Measurements from ENCODE around the gene SHLD1. TPM values are rescaled to one million over a fixed set of nuclear protein-coding genes. Genes with fewer than 3 reads are reported as not detected.

The SHLD1 gene
- total RNA-seq, 1 experiment from 2014 or later = 8.2 TPM

DNA sequence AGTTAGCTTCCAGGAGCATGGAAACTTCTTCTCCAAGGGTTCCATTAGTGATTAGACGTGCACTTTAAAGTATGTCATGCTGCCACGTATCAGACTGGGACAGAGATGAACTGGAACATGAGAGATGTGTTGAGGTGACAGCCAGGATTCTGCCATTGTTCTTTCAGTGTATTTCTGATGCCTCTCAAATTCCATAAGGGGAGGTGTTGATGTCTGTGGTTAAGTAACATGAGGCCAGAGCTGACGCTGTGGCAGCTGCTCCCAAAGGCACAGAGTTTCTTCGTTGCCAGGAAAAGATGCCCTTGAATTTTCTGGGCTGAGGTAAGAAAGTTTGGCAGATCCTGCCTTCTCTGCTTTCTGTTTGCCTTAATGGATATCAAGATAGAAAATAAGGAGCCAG is 136.6 kb downstream of the SHLD1 start:
- Histone ChIP-seq H3K27ac (no peak overlapping the region), H3K9me3 (replicated peaks) (no peaks in the 10 kb centered on the region)
- peak; percentile 36 to 72 for DNase-seq

GRCh38 chr20:5887386-5887785 is 137.2 kb downstream of the SHLD1 start:
- DNase-seq = peak in 1 of 2 experiments; percentile 35
- Histone ChIP-seq H3K27ac (no peak overlapping the region), H3K27me3 (peaks cover 22% of the 10 kb centered on the region)

More for the DNA sequence above, 136.6 kb downstream of the SHLD1 start:
- Histone ChIP-seq H3K27me3 (peaks cover 26% of the 10 kb centered on the region), H3K36me3 (no peaks in the 10 kb centered on the region), H3K4me1 (peaks cover 21% of the 10 kb centered on the region), H3K4me3 (no peak overlapping the region)

GRCh38 chr20:5888041-5888440 is 137.8 kb downstream of the SHLD1 start:
- Histone ChIP-seq H3K9me3 (replicated peaks) (no peaks in the 10 kb centered on the region), H3K4me1 (peaks cover 21% of the 10 kb centered on the region), H3K4me3 (no peak overlapping the region), H3K36me3 (no peaks in the 10 kb centered on the region), H3K27me3 (peaks cover 20% of the 10 kb centered on the region; the same call in 1 of the 2 replicates), H3K27ac (no peak overlapping the region)
- DNase-seq = no peak

More at GRCh38 chr20:5887386-5887785, 137.2 kb downstream of the SHLD1 start:
- Histone ChIP-seq H3K4me1 (peaks cover 21% of the 10 kb centered on the region), H3K9me3 (replicated peaks) (no peaks in the 10 kb centered on the region), H3K4me3 (no peak overlapping the region), H3K36me3 (no peaks in the 10 kb centered on the region)

DNA sequence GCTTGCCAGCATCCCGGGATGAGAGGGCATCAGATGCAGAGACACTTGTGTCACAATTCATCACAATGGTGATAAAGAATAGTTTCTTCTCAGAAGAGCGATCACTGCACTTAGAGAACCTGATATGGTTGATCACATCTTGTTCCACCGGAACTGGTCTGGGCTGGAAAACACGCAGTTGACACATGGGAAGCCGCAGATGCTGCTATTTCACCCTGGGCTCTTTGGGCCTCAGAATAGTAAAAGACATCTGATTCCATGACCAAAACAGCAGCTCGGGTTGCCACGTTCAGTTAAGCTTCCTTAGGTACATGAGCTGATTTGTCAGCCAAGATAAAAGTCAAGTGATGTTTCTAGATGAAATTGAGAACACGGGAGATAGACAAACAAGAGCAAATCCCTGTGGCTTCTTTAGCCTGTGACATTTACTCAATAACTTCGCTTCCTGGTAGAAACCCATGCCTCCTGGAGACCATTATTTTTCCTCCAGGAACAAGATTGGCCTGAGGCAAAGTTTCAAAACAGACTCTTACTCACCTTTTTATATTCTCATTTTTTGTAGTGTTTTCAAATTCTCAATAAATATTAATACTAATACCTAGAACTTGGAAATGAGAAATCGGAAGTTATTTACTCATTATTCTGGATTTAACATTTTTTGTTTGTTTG is 140.7 kb downstream of the SHLD1 start:
- Histone ChIP-seq H3K9me3 (replicated peaks) (no peaks in the 10 kb centered on the region), H3K4me1 (peaks cover 21% of the 10 kb centered on the region), H3K4me3 (no peak overlapping the region), H3K36me3 (no peaks in the 10 kb centered on the region), H3K27ac (no peak overlapping the region), H3K27me3 (0 out of 2 replicates have a peak, but pooled peaks cover 9% of the 10 kb centered on the region)
- peak in 1 of 2 experiments; percentile 15 for DNase-seq

GRCh38 chr20:5893052-5893451 is 142.9 kb downstream of the SHLD1 start:
- Histone ChIP-seq H3K4me1 (peaks cover 3% of the 10 kb centered on the region; the same call in 1 of the 2 replicates), H3K27ac (no peak overlapping the region), H3K27me3 (0 out of 2 replicates have a peak, but pooled peaks cover 9% of the 10 kb centered on the region), H3K9me3 (replicated peaks) (no peaks in the 10 kb centered on the region), H3K36me3 (no peaks in the 10 kb centered on the region), H3K4me3 (no peak overlapping the region)
- no peak for DNase-seq

DNA sequence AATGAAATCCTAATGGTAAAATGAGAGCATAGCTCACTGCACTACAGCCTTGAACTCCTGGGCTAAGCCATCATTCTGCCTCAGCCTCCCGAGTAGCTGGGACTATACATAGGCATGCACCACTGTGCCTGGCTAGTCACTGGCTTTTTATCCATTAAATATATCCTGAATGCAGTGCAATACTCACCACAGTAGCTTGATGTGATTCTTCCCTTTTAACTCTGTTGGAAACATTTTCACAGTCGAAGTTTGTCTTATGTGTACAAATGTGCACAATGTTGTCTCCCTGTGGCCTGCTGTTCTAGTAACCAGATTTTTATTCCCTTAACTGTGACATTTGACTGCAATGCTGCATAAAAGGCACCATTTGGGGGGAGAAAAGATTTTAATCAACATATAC is 143.4 kb downstream of the SHLD1 start:
- Histone ChIP-seq H3K27ac (no peak overlapping the region), H3K9me3 (replicated peaks) (no peaks in the 10 kb centered on the region), H3K4me1 (no peaks in the 10 kb centered on the region), H3K4me3 (no peak overlapping the region), H3K36me3 (no peaks in the 10 kb centered on the region), H3K27me3 (0 out of 2 replicates have a peak, but pooled peaks cover 3% of the 10 kb centered on the region)
- DNase-seq = no peak

GRCh38 chr20:5895626-5896025 is 145.4 kb downstream of the SHLD1 start:
- no peak for DNase-seq
- no peaks in the 10 kb centered on the region for H3K36me3 ChIP-seq
- no peaks in the 10 kb centered on the region for H3K9me3 ChIP-seq (replicated peaks)
- no peaks in the 10 kb centered on the region for H3K4me1 ChIP-seq
- peaks cover 3% of the 10 kb centered on the region; the same call in 1 of the 2 replicates for H3K27me3 ChIP-seq
- no peak overlapping the region for H3K4me3 ChIP-seq
- no peak overlapping the region for H3K27ac ChIP-seq

- Histone ChIP-seq H3K36me3 (no peaks in the 10 kb centered on the region), H3K4me3 (no peak overlapping the region), H3K4me1 (no peaks in the 10 kb centered on the region), H3K9me3 (replicated peaks) (no peaks in the 10 kb centered on the region), H3K27ac (no peak overlapping the region), H3K27me3 (no peaks in the 10 kb centered on the region; the same call in 1 of the 2 replicates)
- no peak for DNase-seq
Measured at GRCh38 chr20:5899444-5899843, 149.2 kb downstream of the SHLD1 start.

DNA sequence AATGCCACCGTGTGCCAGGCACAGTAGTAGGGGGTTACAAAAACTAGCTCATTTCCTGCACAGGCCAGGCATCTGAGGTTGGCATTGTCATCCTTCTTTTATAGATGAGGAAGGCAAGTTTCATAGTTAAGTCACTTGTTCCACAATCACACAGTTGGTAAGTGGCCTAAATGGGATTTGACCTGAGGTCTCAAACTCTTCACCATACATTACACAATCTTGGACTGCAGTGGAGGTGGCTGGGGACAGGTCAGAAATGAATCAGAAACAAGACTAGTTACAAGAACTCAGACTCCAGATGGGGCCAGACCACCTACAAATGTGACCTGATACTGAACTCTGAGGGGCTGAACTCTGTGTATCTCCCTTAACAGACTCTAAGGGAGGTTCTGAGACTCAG is 150.7 kb downstream of the SHLD1 start:
- no peaks in the 10 kb centered on the region for H3K4me1 ChIP-seq
- no peaks in the 10 kb centered on the region for H3K9me3 ChIP-seq (replicated peaks)
- H3K27me3 ChIP-seq = no peaks in the 10 kb centered on the region; the same call in 1 of the 2 replicates
- H3K27ac ChIP-seq = no peak overlapping the region
- no peak overlapping the region for H3K4me3 ChIP-seq
- no peaks in the 10 kb centered on the region for H3K36me3 ChIP-seq
- no peak for DNase-seq

DNA sequence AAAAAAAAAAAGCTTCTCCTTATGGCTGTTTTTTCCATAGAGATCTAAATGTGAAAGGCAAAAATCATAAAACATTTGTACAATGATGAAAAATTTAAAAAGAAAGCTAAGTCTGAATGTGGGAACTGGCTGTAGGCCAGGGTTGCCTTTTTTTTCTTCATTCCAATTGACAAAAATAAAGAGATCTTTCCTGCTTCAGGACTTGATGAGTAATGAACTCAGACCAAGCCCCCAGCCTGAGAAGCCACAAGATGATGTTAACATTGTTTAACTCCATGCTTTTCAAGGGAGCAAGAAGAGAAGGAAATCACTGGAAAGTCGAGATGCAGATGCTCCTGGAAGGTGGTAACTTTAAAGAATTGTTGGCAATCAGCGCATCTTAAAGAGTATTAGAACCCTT is 158.8 kb downstream of the SHLD1 start:
- H3K27ac ChIP-seq = no peak overlapping the region
- no peaks in the 10 kb centered on the region for H3K9me3 ChIP-seq (replicated peaks)
- no peak for DNase-seq
- H3K4me3 ChIP-seq = no peak overlapping the region
- H3K27me3 ChIP-seq = peaks cover 3% of the 10 kb centered on the region; the same call in 1 of the 2 replicates
- no peaks in the 10 kb centered on the region for H3K36me3 ChIP-seq
- no peaks in the 10 kb centered on the region for H3K4me1 ChIP-seq

DNA sequence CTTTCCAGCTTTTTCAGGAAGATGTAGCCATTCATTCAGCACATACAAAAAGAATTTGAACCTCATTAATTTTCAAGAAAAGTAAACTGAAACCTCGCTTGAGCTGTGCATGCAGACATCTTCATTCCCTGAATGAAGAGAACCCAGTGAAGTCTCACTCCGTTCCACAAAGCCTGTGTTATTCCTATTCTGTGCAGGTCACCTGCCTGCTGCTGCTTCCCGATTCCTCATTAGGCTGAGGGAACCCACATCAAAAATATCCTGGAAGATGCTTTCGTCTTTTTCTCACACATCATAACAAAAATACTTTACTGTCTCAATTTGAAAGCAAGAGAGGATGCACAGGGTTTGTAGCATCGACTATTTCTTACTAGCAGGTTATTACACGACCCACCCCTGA is 160.0 kb downstream of the SHLD1 start:
- Histone ChIP-seq H3K27me3 (peaks cover 3% of the 10 kb centered on the region; the same call in 1 of the 2 replicates), H3K4me1 (no peaks in the 10 kb centered on the region)

GRCh38 chr20:5913166-5913565 is 163.0 kb downstream of the SHLD1 start:
- Histone ChIP-seq H3K4me1 (no peaks in the 10 kb centered on the region), H3K9me3 (replicated peaks) (no peaks in the 10 kb centered on the region), H3K27ac (no peak overlapping the region)

More for the DNA sequence above, 160.0 kb downstream of the SHLD1 start:
- no peaks in the 10 kb centered on the region for H3K9me3 ChIP-seq (replicated peaks)
- DNase-seq = no peak
- H3K4me3 ChIP-seq = no peak overlapping the region
- no peaks in the 10 kb centered on the region for H3K36me3 ChIP-seq
- H3K27ac ChIP-seq = no peak overlapping the region

More at GRCh38 chr20:5913166-5913565, 163.0 kb downstream of the SHLD1 start:
- Histone ChIP-seq H3K36me3 (no peaks in the 10 kb centered on the region), H3K4me3 (no peak overlapping the region), H3K27me3 (peaks cover 3% of the 10 kb centered on the region)
- no peak for DNase-seq

Other genes with a start within 250 kb of the SHLD1 start
- gene GPCPD1, start 139.4 kb upstream of the SHLD1 start, total RNA-seq (2014; rRNA removed; shearing (Covaris generic)) = 15.5 and 19.7 TPM in 2 replicates
- gene CHGB, start 161.1 kb downstream of the SHLD1 start, total RNA-seq (2014; rRNA removed; shearing (Covaris generic)) = 0.08 TPM in 1 of 2 replicates, not detected in the other
- 39.6 and 47.1 TPM in 2 replicates for gene TRMT6, start 200.1 kb downstream of the SHLD1 start, total RNA-seq (2014; rRNA removed; shearing (Covaris generic))
- gene MCM8, start 200.3 kb downstream of the SHLD1 start, total RNA-seq (2014; rRNA removed; shearing (Covaris generic)) = 54.7 and 61.2 TPM in 2 replicates

Data from SJCRH30 (cell line).